GM10266 (cell line): ENCODE measurements around the gene CEP72.

Experiments used
- DNase-seq: peaks from one replicate; pipeline ENCODE4 v3.0.0; 2012; ENCODE audit errors: extremely low spot score
- CTCF ChIP-seq: IDR thresholded peaks from 2 replicates; pipeline ENCODE4 v1.5.1; 2012; ENCODE audit warnings: mild to moderate bottlenecking, low read depth; ENCODE audit not compliant: control insufficient read depth, insufficient read depth; ENCODE audit errors: missing control alignments

Gene CEP72

GRCh38 chr5:591746-592145, 20.4 kb upstream of the CEP72 start:
- no peak for DNase-seq
- TF ChIP-seq CTCF = no peak

- DNase-seq = no peak
Measured at GRCh38 chr5:592158-592557, 20.0 kb upstream of the CEP72 start.

GRCh38 chr5:593511-593910, 18.6 kb upstream of the CEP72 start:
- no peak for DNase-seq
- no peak for TF ChIP-seq CTCF

More at GRCh38 chr5:592158-592557, 20.0 kb upstream of the CEP72 start:
- TF ChIP-seq CTCF = no peak

- no peak for DNase-seq
- no peak for TF ChIP-seq CTCF
Measured at GRCh38 chr5:594226-594860, 17.8 kb upstream of the CEP72 start.

- TF ChIP-seq CTCF = no peak
- DNase-seq = no peak
Measured at GRCh38 chr5:595285-595875, 16.8 kb upstream of the CEP72 start.

- no peak for TF ChIP-seq CTCF
- DNase-seq = no peak
Measured at GRCh38 chr5:597871-598563, 14.1 kb upstream of the CEP72 start.

GRCh38 chr5:598564-598890, 13.6 kb upstream of the CEP72 start:
- DNase-seq = no peak
- TF ChIP-seq CTCF = no peak
